Neural progenitor cell (in vitro differentiated cells): ENCODE measurements around the gene UBE2L6. TPM values are rescaled to one million over a fixed set of nuclear protein-coding genes. Genes with fewer than 3 reads are reported as not detected.

Experiments used
- DNase-seq: peaks from one replicate; pipeline ENCODE4 v3.0.0-alpha.2; 2016; ENCODE audit warnings: low spot score
- H2AFZ ChIP-seq: fragments of 200-600 bp; sonication (generic); replicated peaks from 2 replicates; pipeline ENCODE4 v1.6.1; 2016; ENCODE audit warnings: antibody characterized with exemption
- H3F3A ChIP-seq: fragments of 200-600 bp; sonication (generic); 2 replicates; pipeline ENCODE4 v1.6.1; 2016; ENCODE audit warnings: antibody characterized with exemption, low read depth
- H3K27ac ChIP-seq: fragments of 200-600 bp; sonication (generic); 2 replicates; pipeline ENCODE4 v1.5.1; 2016; ENCODE audit warnings: mild to moderate bottlenecking
- H3K27me3 ChIP-seq: fragments of 200-600 bp; sonication (generic); 2 replicates; pipeline ENCODE4 v1.6.1; 2016; ENCODE audit warnings: mild to moderate bottlenecking, moderate library complexity
- H3K36me3 ChIP-seq: fragments of 200-600 bp; sonication (generic); 2 replicates; pipeline ENCODE4 v1.5.1; 2016
- H3K4me1 ChIP-seq: fragments of 200-600 bp; sonication (generic); 2 replicates; pipeline ENCODE4 v1.6.1; 2016; ENCODE audit warnings: mixed run types
- H3K4me2 ChIP-seq: fragments of 200-600 bp; sonication (generic); 2 replicates; pipeline ENCODE4 v1.6.1; 2016
- H3K4me3 ChIP-seq: fragments of 200-600 bp; sonication (generic); 2 replicates; pipeline ENCODE4 v1.5.1; 2016
- H3K79me2 ChIP-seq: fragments of 200-600 bp; sonication (generic); 2 replicates; pipeline ENCODE4 v1.6.1; 2016; ENCODE audit warnings: low read depth
- H3K9ac ChIP-seq: fragments of 200-600 bp; sonication (generic); 2 replicates; pipeline ENCODE4 v1.6.1; 2016
- H3K9me3 ChIP-seq: fragments of 200-600 bp; sonication (generic); 2 replicates; pipeline ENCODE4 v1.5.1; 2016; ENCODE audit warnings: low read depth
- H4K20me1 ChIP-seq: fragments of 200-600 bp; sonication (generic); 2 replicates; pipeline ENCODE4 v1.6.1; 2016; ENCODE audit warnings: low read depth
- H3K27ac Mint-ChIP-seq: 3 replicates; pipeline ENCODE4 v1.8.0; 2021; ENCODE audit warnings: mixed read lengths
- H3K27me3 Mint-ChIP-seq: 2 replicates; pipeline ENCODE4 v1.8.0; 2022; ENCODE audit warnings: low read depth, mild to moderate bottlenecking, inconsistent platforms, moderate library complexity, mixed read lengths; ENCODE audit not compliant: insufficient read depth
- H3K36me3 Mint-ChIP-seq: 3 replicates; pipeline ENCODE4 v1.8.0; 2021; ENCODE audit warnings: mixed read lengths
- H3K4me1 Mint-ChIP-seq: 3 replicates; pipeline ENCODE4 v1.8.0; 2021; ENCODE audit warnings: mixed read lengths
- H3K4me3 Mint-ChIP-seq: 3 replicates; pipeline ENCODE4 v1.8.0; 2021; ENCODE audit warnings: mild to moderate bottlenecking, moderate library complexity, mixed read lengths
- H3K9me3 Mint-ChIP-seq: 3 replicates; pipeline ENCODE4 v1.8.0; 2020; ENCODE audit warnings: mixed read lengths
- EZH2 ChIP-seq: fragments of 200-600 bp; sonication (generic); IDR thresholded peaks from 2 replicates; pipeline ENCODE4 v1.6.1; 2017; ENCODE audit warnings: antibody characterized with exemption, mild to moderate bottlenecking, moderate library complexity
- EZH2phosphoT487 ChIP-seq: fragments of 200-600 bp; sonication (generic); IDR thresholded peaks from 2 replicates; pipeline ENCODE4 v1.6.1; 2017; ENCODE audit warnings: antibody characterized with exemption
- total RNA-seq: library from RNA; depleted of rRNA; stranded (reverse); fragments of >200 nt; gene quantifications from 2 replicates; pipeline ENCODE4 v1.2.3, GENCODE V29; 2015; ENCODE audit warnings: low replicate concordance
- TF ChIP-seq, protein P1 (sequence below): fragments of 200-600 bp; sonication (generic); IDR thresholded peaks from 2 replicates; pipeline ENCODE4 v1.5.1; 2017; ENCODE audit warnings: antibody characterized with exemption, mild to moderate bottlenecking

The UBE2L6 gene
- total RNA-seq, 1 donor from 2014 or later, result 76.2 TPM

- H3K9me3 Mint-ChIP-seq, result peaks cover 22% of the 10 kb centered on the region
- H3K4me3 Mint-ChIP-seq, result peak overlapping the region; percentile 7
- peaks cover 7% of the 10 kb centered on the region for H3K36me3 Mint-ChIP-seq
- peak; percentile 52 for DNase-seq
- TF ChIP-seq EZH2, result no peak
- TF ChIP-seq, protein P1, sequence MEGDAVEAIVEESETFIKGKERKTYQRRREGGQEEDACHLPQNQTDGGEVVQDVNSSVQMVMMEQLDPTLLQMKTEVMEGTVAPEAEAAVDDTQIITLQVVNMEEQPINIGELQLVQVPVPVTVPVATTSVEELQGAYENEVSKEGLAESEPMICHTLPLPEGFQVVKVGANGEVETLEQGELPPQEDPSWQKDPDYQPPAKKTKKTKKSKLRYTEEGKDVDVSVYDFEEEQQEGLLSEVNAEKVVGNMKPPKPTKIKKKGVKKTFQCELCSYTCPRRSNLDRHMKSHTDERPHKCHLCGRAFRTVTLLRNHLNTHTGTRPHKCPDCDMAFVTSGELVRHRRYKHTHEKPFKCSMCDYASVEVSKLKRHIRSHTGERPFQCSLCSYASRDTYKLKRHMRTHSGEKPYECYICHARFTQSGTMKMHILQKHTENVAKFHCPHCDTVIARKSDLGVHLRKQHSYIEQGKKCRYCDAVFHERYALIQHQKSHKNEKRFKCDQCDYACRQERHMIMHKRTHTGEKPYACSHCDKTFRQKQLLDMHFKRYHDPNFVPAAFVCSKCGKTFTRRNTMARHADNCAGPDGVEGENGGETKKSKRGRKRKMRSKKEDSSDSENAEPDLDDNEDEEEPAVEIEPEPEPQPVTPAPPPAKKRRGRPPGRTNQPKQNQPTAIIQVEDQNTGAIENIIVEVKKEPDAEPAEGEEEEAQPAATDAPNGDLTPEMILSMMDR, result no peak
- TF ChIP-seq EZH2phosphoT487, result no peak
- H3K9ac ChIP-seq, result no peak overlapping the region
- no peaks in the 10 kb centered on the region for H4K20me1 ChIP-seq
- peaks cover 17% of the 10 kb centered on the region for H3F3A ChIP-seq
- no peaks in the 10 kb centered on the region for H3K9me3 ChIP-seq
- H3K4me1 Mint-ChIP-seq, result peaks cover 26% of the 10 kb centered on the region
- peak overlapping the region; percentile 53 for H3K4me2 ChIP-seq
- H3K27ac ChIP-seq, result peak overlapping the region; percentile 55
- peaks cover 23% of the 10 kb centered on the region for H3K4me1 ChIP-seq
- H3K4me3 ChIP-seq, result no peak overlapping the region
- no peaks in the 10 kb centered on the region for H3K27me3 ChIP-seq
- H3K79me2 ChIP-seq, result no peaks in the 10 kb centered on the region
- H2AFZ ChIP-seq, result peak overlapping the region; percentile 97
- H3K36me3 ChIP-seq, result no peaks in the 10 kb centered on the region
- peak overlapping the region; percentile 84 for H3K27ac Mint-ChIP-seq
- H3K27me3 Mint-ChIP-seq, result peaks cover 7% of the 10 kb centered on the region
Measured at GRCh38 chr11:57584341-57584740, 16.9 kb upstream of the UBE2L6 start.

- Histone ChIP-seq H3K4me3 (no peak overlapping the region), H3K9ac (no peak overlapping the region), H2AFZ (no peak overlapping the region), H3K4me2 (no peak overlapping the region), H3K4me1 (peaks cover 11% of the 10 kb centered on the region), H3K27ac (no peak overlapping the region), H3K27me3 (no peaks in the 10 kb centered on the region), H4K20me1 (no peaks in the 10 kb centered on the region), H3K9me3 (no peaks in the 10 kb centered on the region), H3F3A (peaks cover 21% of the 10 kb centered on the region), H3K79me2 (no peaks in the 10 kb centered on the region), H3K36me3 (no peaks in the 10 kb centered on the region)
- DNase-seq, result no peak
- Mint-ChIP-seq H3K4me3 (no peak overlapping the region), H3K27me3 (peaks cover 4% of the 10 kb centered on the region), H3K27ac (no peak overlapping the region), H3K9me3 (no peaks in the 10 kb centered on the region), H3K36me3 (no peaks in the 10 kb centered on the region), H3K4me1 (peaks cover 26% of the 10 kb centered on the region)
- TF ChIP-seq EZH2phosphoT487, result no peak
- TF ChIP-seq, protein P1, result no peak
Measured at GRCh38 chr11:57574061-57574460, 6.6 kb upstream of the UBE2L6 start.

DNA sequence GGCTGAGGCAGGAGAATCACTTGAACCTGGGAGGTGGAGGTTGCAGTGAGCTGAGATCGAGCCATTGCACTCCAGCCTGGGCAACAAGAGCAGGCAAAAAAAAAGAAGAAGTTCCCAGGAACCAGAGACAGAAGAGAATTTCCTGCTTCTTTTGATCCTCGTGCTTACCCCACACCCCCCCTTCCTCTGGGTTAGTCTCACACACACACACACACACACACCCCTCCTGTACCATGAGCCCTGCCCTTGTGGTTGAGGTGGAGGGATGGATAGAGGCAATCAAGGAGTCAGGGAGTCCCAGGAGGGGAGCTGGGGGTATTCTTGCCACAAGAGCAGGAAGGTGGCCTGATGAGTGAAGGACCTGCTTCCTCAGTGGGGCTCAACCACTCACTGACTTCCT is 4.1 kb upstream of the UBE2L6 start:
- no peak overlapping the region for H3K9ac ChIP-seq
- peak overlapping the region; percentile 33 for H3K4me3 Mint-ChIP-seq
- no peak overlapping the region for H3K27ac Mint-ChIP-seq

More for the DNA sequence above, 4.1 kb upstream of the UBE2L6 start:
- H3K4me1 Mint-ChIP-seq, result peaks cover 40% of the 10 kb centered on the region
- no peak overlapping the region for H2AFZ ChIP-seq
- H3K4me1 ChIP-seq, result peaks cover 23% of the 10 kb centered on the region
- no peaks in the 10 kb centered on the region for H3K9me3 Mint-ChIP-seq
- H3F3A ChIP-seq, result peaks cover 34% of the 10 kb centered on the region
- TF ChIP-seq, protein P1, result no peak
- TF ChIP-seq EZH2phosphoT487, result no peak
- no peak for TF ChIP-seq EZH2
- H3K9me3 ChIP-seq, result no peaks in the 10 kb centered on the region
- no peak overlapping the region for H3K4me2 ChIP-seq
- peaks cover 8% of the 10 kb centered on the region for H3K79me2 ChIP-seq
- no peaks in the 10 kb centered on the region for H3K27me3 ChIP-seq
- no peaks in the 10 kb centered on the region for H4K20me1 ChIP-seq
- no peaks in the 10 kb centered on the region for H3K36me3 Mint-ChIP-seq
- no peak overlapping the region for H3K4me3 ChIP-seq
- no peak overlapping the region for H3K27ac ChIP-seq
- H3K27me3 Mint-ChIP-seq, result peaks cover 5% of the 10 kb centered on the region
- DNase-seq, result no peak
- H3K36me3 ChIP-seq, result no peaks in the 10 kb centered on the region
